ENCODE data around the gene CTTN. TPM values are rescaled to one million over a fixed set of nuclear protein-coding genes. Genes with fewer than 3 reads are reported as not detected.
"Not testable (repeated sequence)": the region's sequence is repeated elsewhere in the genome, so short reads cannot be mapped to it uniquely, and the experiment has no call there.

CTTN gene
- total RNA-seq, 1 donor from 2014 or later: 211 TPM

- Mint-ChIP-seq H3K9me3 (peaks cover 15% of the 10 kb centered on the region), H3K27me3 (no peaks in the 10 kb centered on the region), H3K4me1 (ENCODE audit: unreplicated experiment) (peaks cover 5% of the 10 kb centered on the region), H3K36me3 (peaks cover 4% of the 10 kb centered on the region), H3K27ac (no peak overlapping the region), H3K4me3 (no peak overlapping the region)
- TF ChIP-seq CTCF (conservative IDR thresholded peaks at IDR 0.05): peak; percentile 73
- DNase-seq (ENCODE audit: extremely low spot score, unreplicated experiment): no peak
Measured at GRCh38 chr11:70448983-70449567, 50.7 kb downstream of the CTTN start.

DNA sequence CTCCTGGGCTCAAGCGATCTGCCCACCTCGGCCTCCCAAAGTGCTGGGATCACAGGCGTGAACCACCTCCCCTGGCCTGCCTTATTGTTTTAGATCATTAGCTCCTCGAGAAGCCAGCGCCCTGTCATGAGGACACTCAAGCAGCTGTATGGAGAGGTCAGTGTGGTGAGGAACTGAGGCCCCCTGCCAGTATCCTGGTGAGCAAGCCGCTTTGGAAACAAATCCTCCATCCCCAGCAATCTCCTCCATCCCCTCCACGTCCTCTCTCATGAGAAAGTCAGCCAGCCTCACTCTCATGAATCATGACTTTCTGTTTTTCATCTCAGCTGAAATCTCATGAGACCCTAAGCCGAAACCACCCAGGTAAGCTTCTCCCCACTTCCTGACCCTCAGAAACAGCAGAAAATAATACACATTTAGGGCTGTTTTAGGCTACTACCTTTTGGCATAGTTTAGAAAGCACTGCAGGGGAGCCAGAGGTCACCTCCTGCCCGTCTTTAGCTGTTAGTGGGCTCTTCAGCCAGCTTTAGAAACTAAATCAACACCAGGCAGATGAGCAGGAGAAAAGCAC lies 56.0 kb downstream of the CTTN start:
- Mint-ChIP-seq H3K9me3 (peaks cover 6% of the 10 kb centered on the region), H3K27ac (peak overlapping the region; percentile 73), H3K4me1 (ENCODE audit: unreplicated experiment) (peaks cover 15% of the 10 kb centered on the region), H3K4me3 (no peak overlapping the region), H3K27me3 (no peaks in the 10 kb centered on the region), H3K36me3 (no peaks in the 10 kb centered on the region)
- no peak for TF ChIP-seq CTCF (conservative IDR thresholded peaks at IDR 0.05)
- no peak for DNase-seq (ENCODE audit: extremely low spot score, unreplicated experiment)

GRCh38 chr11:70454811-70455210 lies 56.5 kb downstream of the CTTN start:
- not testable (repeated sequence) for H3K4me3 Mint-ChIP-seq; H3K27me3 Mint-ChIP-seq; H3K36me3 Mint-ChIP-seq; DNase-seq (ENCODE audit: extremely low spot score, unreplicated experiment); H3K27ac Mint-ChIP-seq; H3K9me3 Mint-ChIP-seq
- H3K4me1 Mint-ChIP-seq (ENCODE audit: unreplicated experiment): peaks cover 15% of the 10 kb centered on the region

GRCh38 chr11:70455354-70455753 lies 57.0 kb downstream of the CTTN start:
- no peak for DNase-seq (ENCODE audit: extremely low spot score, unreplicated experiment)
- no peaks in the 10 kb centered on the region for H3K36me3 Mint-ChIP-seq
- no peak overlapping the region for H3K27ac Mint-ChIP-seq
- no peaks in the 10 kb centered on the region for H3K9me3 Mint-ChIP-seq
- no peak overlapping the region for H3K4me3 Mint-ChIP-seq
- no peak for TF ChIP-seq CTCF (conservative IDR thresholded peaks at IDR 0.05)
- H3K27me3 Mint-ChIP-seq: no peaks in the 10 kb centered on the region
- peaks cover 15% of the 10 kb centered on the region for H3K4me1 Mint-ChIP-seq (ENCODE audit: unreplicated experiment)

DNA sequence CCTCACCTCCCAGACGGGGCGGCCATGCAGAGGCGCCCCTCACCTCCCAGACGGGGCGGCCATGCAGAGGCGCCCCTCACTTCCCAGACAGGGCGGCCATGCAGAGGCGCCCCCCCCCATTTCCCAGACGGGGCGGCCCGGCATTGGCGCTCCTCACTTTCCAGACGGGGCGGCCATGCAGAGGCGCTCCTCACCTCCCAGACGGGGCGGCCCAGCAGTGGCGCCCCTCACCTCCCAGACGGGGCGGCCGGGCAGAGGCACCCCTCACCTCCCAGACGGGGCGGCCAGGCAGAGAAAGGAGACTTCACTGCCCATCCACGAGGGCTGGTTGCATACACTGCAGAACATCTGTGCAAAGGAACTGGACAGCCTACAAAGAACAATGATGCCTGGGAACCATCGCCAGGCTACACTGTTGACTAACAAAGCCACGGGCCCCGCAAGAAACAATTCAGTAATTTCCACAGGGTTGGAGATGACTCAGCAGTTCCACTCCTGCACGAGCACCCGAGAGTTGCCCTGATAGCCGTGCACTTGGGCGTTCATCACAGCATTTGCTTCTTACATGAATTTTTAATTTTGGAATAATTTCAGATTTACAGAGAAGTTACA lies 58.7 kb downstream of the CTTN start:
- Mint-ChIP-seq H3K9me3 (no peaks in the 10 kb centered on the region), H3K27me3 (no peaks in the 10 kb centered on the region), H3K27ac (no peak overlapping the region), H3K4me3 (no peak overlapping the region), H3K36me3 (no peaks in the 10 kb centered on the region), H3K4me1 (ENCODE audit: unreplicated experiment) (peaks cover 15% of the 10 kb centered on the region)
- no peak for DNase-seq (ENCODE audit: extremely low spot score, unreplicated experiment)
- TF ChIP-seq CTCF (conservative IDR thresholded peaks at IDR 0.05): no peak

- no peak overlapping the region for H3K27ac Mint-ChIP-seq
- no peaks in the 10 kb centered on the region for H3K9me3 Mint-ChIP-seq
- TF ChIP-seq CTCF (conservative IDR thresholded peaks at IDR 0.05): no peak
- no peaks in the 10 kb centered on the region for H3K27me3 Mint-ChIP-seq
- no peak for DNase-seq (ENCODE audit: extremely low spot score, unreplicated experiment)
- peaks cover 15% of the 10 kb centered on the region for H3K4me1 Mint-ChIP-seq (ENCODE audit: unreplicated experiment)
- H3K4me3 Mint-ChIP-seq: no peak overlapping the region
- H3K36me3 Mint-ChIP-seq: no peaks in the 10 kb centered on the region
Measured at GRCh38 chr11:70458736-70459135, 60.4 kb downstream of the CTTN start.

Data from type B pancreatic cell (in vitro differentiated cells).